Posterior vena cava (tissue), 2 donors: Measurements from ENCODE around the gene KIF17. TPM values are rescaled to one million over a fixed set of nuclear protein-coding genes. Genes with fewer than 3 reads are reported as not detected.
A peak's percentile ranks its signal among the peaks of the same experiment; 100 is the strongest.

ENCODE experiments used
- DNase-seq: peaks from one replicate; pipeline ENCODE4 v3.0.0-alpha.2; 2020; ENCODE audit warnings: low spot score
- intact Hi-C, 2 donors: fragments of 100-400 bp; cut with DNase I; formaldehyde crosslinking; loops; one replicate each; pipeline versions ENCODE4 v1.14.1 to v1.14.2; 2022 to 2023
- long read RNA-seq, 2 donors: library from polyadenylated mRNA; unstranded; transcript quantifications; one replicate each; pipeline ENCODE4 v2.0.0, GENCODE V29; 2020 to 2021
- total RNA-seq, 2 donors: library from RNA; stranded (reverse); fragmentation: NEBNext Ultra II Directional; extraction: Animal tissue kit (Norgen Biotek cat#: 25700); gene quantifications; one replicate each; pipeline ENCODE4 v1.2.1, GENCODE V29; 2021
- donor health status: DM: yes; HTN: yes; CAD: no.
- donor health status: DM: yes; HTN: yes; CAD: no.

Gene KIF17
- total RNA-seq, result 1 to 10 TPM; 2.9 to 3.2 TPM
- long read RNA-seq, donor 1, partial matches to known transcripts, result 2 of 3 reads
- long read RNA-seq, donor 1, other reads (novel, unspliced or antisense), result 1 of 3 reads
- long read RNA-seq, donor 2, partial matches to known transcripts, result 1 of 2 reads
- long read RNA-seq, donor 2, other reads (novel, unspliced or antisense), result 1 of 2 reads

- intact Hi-C loops, result loop anchor here in 1 of 2 donors (5.0 kb wide), 1 partner anchor 1505 kb away; the partner anchor contains the start of gene UBR4
- DNase-seq, result peak; percentile 92
These were observed at the start of gene KIF17 for GRCh38 chr1:20717452-20718342. Gene KIF17, minus strand, starts transcription at chr1:20718007. Its CDS starts 301 bp downstream, at chr1:20717706.

- intact Hi-C loops, result no loop called here
- no peak for DNase-seq
These were observed 49.5 kb upstream of the KIF17 start for GRCh38 chr1:20767271-20767670.

GRCh38 chr1:20763417-20763816, 45.6 kb upstream of the KIF17 start:
- intact Hi-C loops, result no loop called here
- DNase-seq, result no peak

- no peak for DNase-seq
- intact Hi-C loops, result no loop called here
These were observed 42.5 kb upstream of the KIF17 start for GRCh38 chr1:20760322-20760721.

- DNase-seq, result no peak
- intact Hi-C loops, result no loop called here
These were observed 35.8 kb upstream of the KIF17 start for GRCh38 chr1:20753589-20753988.

GRCh38 chr1:20751462-20751990, 33.7 kb upstream of the KIF17 start:
- intact Hi-C loops, result no loop called here
- DNase-seq, result no peak

- no peak for DNase-seq
- intact Hi-C loops, result no loop called here
These were observed 24.9 kb upstream of the KIF17 start for GRCh38 chr1:20742671-20743070.

- no peak for DNase-seq
- intact Hi-C loops, result no loop called here
These were observed 23.0 kb upstream of the KIF17 start for GRCh38 chr1:20740781-20741180.

GRCh38 chr1:20739225-20739624, 21.4 kb upstream of the KIF17 start:
- DNase-seq, result no peak
- intact Hi-C loops, result no loop called here

GRCh38 chr1:20735581-20736111, 17.8 kb upstream of the KIF17 start:
- DNase-seq, result no peak
- intact Hi-C loops, result no loop called here

GRCh38 chr1:20733360-20733975, 15.7 kb upstream of the KIF17 start:
- intact Hi-C loops, result no loop called here
- DNase-seq, result no peak

- intact Hi-C loops, result no loop called here
- peak; percentile 90 for DNase-seq
These were observed 15.0 kb upstream of the KIF17 start, which contains the start of gene SH2D5 for GRCh38 chr1:20732588-20733359. Gene SH2D5, minus strand, starts transcription at chr1:20732703. Its CDS starts 4,659 bp downstream, at chr1:20728044.

GRCh38 chr1:20732071-20732587, 14.3 kb upstream of the KIF17 start:
- intact Hi-C loops, result no loop called here
- peak; percentile 82 for DNase-seq

- peak; percentile 75 for DNase-seq
- intact Hi-C loops, result no loop called here
These were observed 13.5 kb upstream of the KIF17 start for GRCh38 chr1:20731057-20731991.

- DNase-seq, result peak; percentile 47
- intact Hi-C loops, result no loop called here
These were observed 12.9 kb upstream of the KIF17 start for GRCh38 chr1:20730690-20731056.

GRCh38 chr1:20729990-20730689, 12.3 kb upstream of the KIF17 start:
- peak; percentile 67 for DNase-seq
- intact Hi-C loops, result no loop called here
